Esophagus squamous epithelium (tissue), 4 donors: ENCODE measurements around the gene LYL1.

Source experiments
- CTCF ChIP-seq, 6 experiments: fragments of 450-650 bp in 4 of 6; fragments of 200-600 bp in 2 of 6; sonication (generic) in 2 of 6; IDR thresholded peaks; one replicate each; pipeline ENCODE4 v1.5.1; 2016 to 2019; ENCODE audit warnings: antibody characterized with exemption in 6 of 6, mild to moderate bottlenecking in 4 of 6, moderate library complexity in 4 of 6
- POLR2A ChIP-seq, 4 donors: fragments of 450-650 bp; IDR thresholded peaks; one replicate each; pipeline ENCODE4 v1.6.1; 2017; ENCODE audit warnings: antibody characterized with exemption in 4 of 4, mild to moderate bottlenecking in 4 of 4, moderate library complexity in 3 of 4

DNA sequence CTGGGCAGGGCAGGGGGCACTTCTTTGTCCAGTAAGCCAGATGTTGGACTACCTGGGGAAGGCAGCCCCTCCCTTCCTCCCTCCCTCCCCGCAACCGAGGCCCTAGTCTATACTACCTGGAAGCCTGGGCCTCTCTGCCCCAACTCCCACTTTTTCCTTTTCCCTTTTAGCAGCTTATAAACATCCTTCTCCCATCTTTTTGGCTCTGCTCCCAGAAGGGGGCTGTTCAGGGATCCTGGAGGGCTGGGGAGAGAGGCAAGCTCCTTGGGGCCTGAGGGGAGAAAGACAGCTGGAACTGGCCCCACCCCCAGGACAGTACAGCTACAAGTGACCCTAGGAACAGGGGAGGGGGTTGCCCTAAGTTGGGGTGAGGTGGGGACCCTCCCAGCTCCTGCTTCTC lies 44.9 kb downstream of the LYL1 start:
- TF ChIP-seq CTCF (IDR thresholded peaks at IDR 0.05) = no peak
- TF ChIP-seq POLR2A (IDR thresholded peaks at IDR 0.05) = no peak
